Erythroblast (primary cell): Measurements from ENCODE around the gene FAM3A.

Experiments used
- GATA1 ChIP-seq: IDR thresholded peaks from 2 replicates; pipeline ENCODE4 v1.6.1; 2011; ENCODE audit warnings: low read depth, mild to moderate bottlenecking, control low read depth, low read length, moderate library complexity
- POLR2A ChIP-seq: IDR thresholded peaks from 2 replicates; pipeline ENCODE4 v1.6.1; 2011; ENCODE audit warnings: mild to moderate bottlenecking, low read length

GRCh38 chrX:154494715-154495114 lies 21.3 kb downstream of the FAM3A start:
- no peak for TF ChIP-seq POLR2A
- no peak for TF ChIP-seq GATA1
